Stimulated activated CD4-positive, alpha-beta T cell treated with anti-CD3 and anti-CD28 coated beads, TNF-alpha, amount 100 ng/mL, for 24 hours (primary cell): ENCODE measurements around the gene FAT2.

ENCODE experiments used
- DNase-seq, 3 experiments: peaks; one replicate each; pipeline ENCODE4 v3.0.0-alpha.2; 2020; ENCODE audit warnings: low read depth in 3 of 3

FAT2 gene

DNA sequence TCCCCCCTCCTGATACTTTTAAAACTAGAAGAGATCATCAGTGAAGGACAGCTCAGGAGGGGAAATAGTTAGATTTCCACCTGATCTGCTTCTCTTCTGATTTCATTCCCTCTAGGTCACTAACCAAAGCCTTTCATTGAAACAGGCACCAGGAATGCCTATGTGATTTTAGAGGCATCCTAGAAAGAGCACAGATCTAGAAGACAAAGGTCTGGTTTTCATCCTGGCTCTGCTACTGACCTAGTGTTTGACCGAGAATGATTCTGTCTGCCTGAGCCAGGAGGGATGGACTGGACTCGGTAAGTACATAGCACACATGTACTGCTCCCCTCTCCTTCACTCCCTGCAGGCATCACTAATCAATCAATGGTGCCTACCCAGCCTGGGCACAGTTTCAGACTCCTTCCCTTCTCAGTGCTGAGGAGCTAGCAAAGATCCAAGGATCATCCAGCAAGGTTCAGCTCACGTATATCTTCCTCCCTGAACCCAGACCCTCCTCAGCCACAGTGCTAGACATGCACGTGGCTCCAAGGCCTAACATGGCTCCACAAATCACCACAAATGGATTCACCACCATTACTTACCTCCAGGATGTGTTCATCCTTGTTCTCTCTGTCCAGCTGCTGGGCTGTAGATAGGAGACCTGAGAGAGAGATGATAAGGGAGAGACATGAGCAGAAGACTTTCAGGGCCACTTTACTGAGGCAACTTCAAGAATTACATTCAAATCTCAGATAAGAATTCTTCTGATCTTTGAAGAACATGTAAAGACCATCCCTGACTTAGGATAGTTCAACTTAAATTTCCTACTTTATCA is 35.2 kb downstream of the FAT2 start:
- DNase-seq = no peak

DNA sequence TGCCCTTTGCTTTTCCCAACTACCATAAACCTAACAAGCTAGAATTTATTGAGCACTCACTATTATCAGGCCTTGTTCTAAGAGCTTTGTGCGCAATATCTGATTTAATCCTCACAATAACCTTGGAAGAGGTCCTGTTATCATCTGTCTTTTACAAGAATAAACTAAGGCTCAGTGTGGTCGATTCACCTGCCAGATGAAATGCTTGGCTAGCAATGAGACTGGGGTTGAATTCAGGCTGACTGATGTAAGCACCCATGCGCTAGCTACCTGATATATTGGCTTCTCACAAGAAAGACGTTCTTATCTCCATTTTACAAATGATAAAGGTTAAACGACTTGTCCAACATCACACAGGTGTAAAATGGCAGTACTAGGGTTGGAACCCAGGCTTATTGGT is 37.4 kb downstream of the FAT2 start:
- no peak for DNase-seq

DNA sequence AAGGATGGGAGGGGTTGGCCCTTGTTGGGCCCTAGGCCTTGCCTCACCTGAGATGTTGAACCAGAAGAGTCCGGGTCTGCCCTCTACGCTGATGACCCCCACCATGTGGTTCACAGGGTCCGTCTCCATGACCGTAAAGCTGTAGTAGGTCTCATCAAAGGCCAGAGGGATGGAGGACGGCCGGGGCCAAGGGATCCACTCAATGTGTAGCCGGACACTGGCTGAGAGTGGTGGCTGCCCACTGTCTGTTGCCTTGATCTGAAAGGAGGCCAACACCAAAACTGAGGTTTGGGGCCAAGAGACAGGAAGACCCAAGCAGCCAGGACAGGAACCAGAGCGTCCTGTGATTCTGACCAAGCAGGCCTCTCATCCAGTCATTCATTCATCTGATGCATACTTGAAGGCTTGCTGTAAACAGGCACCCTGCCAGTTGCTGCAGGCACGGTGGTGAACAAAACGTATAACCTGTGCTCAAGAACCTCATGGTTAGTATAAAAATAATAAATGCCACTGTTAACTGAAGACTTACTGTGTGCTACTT is 37.9 kb downstream of the FAT2 start:
- no peak for DNase-seq

DNA sequence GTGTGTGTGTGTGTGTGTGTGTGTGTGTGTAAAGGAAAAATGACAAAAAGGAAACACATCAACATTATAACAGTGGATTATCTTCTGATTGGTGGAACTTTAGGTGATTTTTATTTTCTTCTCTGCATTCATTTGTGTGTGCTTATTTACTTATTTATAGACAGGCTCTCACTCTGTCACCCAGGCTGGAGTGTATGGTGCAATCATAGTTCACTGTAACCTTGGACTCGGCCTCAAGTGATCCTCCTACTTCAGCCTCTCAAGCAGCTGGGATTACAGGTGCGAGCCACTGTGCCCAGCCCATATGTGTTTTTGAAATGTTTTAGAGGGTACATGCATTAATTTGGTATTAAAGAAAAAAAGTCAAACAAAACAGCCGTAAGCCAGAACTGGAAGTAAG is 39.1 kb downstream of the FAT2 start:
- no peak for DNase-seq

DNA sequence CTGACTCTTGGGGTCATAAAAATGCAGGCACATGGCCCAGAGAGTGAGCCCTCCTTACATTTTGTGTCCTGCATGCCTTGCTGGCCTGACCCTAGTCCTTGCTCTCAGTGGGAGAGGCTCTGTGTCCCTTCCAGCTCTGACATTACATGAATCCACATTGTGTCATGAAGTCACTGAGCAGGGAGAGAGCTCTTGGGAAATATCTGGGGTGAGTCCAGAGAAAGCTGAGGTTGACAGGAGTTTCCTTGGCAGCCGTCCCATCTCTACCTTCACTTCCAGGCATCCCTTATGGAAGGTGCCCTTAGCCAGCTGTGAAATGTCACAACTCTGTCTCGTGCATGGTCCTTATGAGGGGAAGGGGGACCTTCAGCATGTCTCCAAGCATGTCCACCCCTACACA is 41.0 kb downstream of the FAT2 start:
- no peak for DNase-seq

DNA sequence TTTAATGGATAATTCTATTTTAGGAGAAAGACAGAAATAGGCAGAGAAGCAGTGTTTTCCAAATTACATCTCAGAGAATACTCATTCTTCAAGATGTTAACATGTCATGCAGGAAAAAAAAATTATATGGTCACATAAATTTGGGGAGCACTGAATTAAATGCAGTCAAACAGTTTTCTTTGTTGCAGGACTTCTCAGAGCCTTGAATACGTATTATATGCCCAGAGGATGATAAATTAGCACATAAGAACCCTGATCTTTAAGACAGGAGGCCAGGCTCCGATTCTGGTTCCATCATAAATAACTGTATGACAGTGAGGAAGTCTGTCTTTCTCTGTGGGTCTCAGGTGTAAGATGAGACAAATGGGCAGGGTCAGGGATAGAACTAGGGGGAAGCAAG is 41.4 kb downstream of the FAT2 start:
- no peak for DNase-seq

DNA sequence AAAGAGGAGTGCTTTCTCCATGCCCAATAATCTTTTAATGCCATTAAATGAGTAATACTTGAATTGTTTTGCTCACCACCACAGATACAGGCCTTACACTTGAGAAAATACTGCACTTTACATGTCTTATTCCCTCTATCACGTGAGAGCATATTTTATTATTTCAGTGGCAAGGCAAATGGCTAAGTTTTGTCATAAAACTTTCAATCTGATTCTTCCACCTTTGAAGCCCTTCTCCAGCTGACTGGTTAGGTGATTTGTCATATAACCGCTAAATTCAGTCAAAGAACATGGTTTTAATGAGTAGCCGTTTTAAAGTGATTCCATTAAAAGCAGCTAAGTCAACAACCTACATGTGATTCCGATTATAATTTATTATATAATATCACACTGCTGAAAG is 43.8 kb downstream of the FAT2 start:
- DNase-seq = no peak

DNA sequence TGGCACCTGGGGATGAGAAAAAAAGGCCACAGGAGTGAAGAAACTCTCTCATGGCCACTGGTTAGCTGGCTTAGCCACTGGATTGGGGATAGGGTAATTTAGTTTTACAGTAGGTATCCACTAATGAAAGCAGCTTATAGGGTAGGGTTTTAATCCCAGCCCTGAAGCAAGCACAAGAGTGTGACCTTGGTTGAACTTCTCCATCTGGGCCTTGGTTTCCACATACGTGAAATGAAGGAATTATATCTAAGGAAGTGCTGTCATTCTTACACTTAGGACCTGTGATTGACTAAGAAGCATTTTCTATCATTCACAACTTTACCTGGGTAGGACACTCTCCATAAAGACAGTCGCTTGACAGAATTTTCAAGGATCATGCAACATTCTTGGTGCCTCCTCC is 49.6 kb downstream of the FAT2 start:
- no peak for DNase-seq
